ENCODE measurements around the gene SPSB1. TPM values are rescaled to one million over a fixed set of nuclear protein-coding genes. Genes with fewer than 3 reads are reported as not detected.

The SPSB1 gene
- total and polyA plus RNA-seq, 10 of the 15 experiments (the other 5 are each of a cell fraction or from before 2014, with no cell fraction given): 0.02 to 2.0 (median 0.90) TPM; not detected in 1

GRCh38 chr1:9374748-9375341 is 82.2 kb downstream of the SPSB1 start:
- SMC1A ChIA-PET (ENCODE audit: uncharacterized antibody, unreplicated experiment): interaction anchor here (1.5 kb wide), 1 partner anchor 80 kb away, joined by 4 read pairs; no protein-coding TSS in a partner anchor
- H3K27ac ChIP-seq (ENCODE audit: control insufficient read depth, insufficient read depth): no peak overlapping the region
- BruUV-seq (replicated peaks): no TSS peak
- POLR2A ChIA-PET: no interaction called here
- no peaks in the 10 kb centered on the region for H3K36me3 ChIP-seq (ENCODE audit: control insufficient read depth in 2 of 2, insufficient read depth in 2 of 2, low read length in 1 of 2)
- 56% methylated on average over 7 of the region's 7 CpGs for WGBS (ENCODE audit: insufficient coverage, insufficient replicate concordance, low lambda C conversion rate, missing lambda C conversion rate)
- no peak overlapping the region for H3K4me3 ChIP-seq
- no peaks in the 10 kb centered on the region for H3K79me2 ChIP-seq (ENCODE audit: control insufficient read depth, insufficient read depth, low read length)
- no peak overlapping the region for H3K4me2 ChIP-seq (ENCODE audit: control insufficient read depth, insufficient read depth)
- intact Hi-C loops (cut with micrococcal nuclease; ENCODE audit: unreplicated experiment): no loop called here
- DNase-seq (ENCODE audit: low read depth, low spot score): no peak
- H2AFZ ChIP-seq (ENCODE audit: control insufficient read depth, low read depth, low read length): no peak overlapping the region
- no peaks in the 10 kb centered on the region for H3K9me3 ChIP-seq (replicated peaks; ENCODE audit: control insufficient read depth, insufficient read depth, low read length)
- CTCF ChIA-PET: interaction anchor here (0.7 kb wide), 1 partner anchor 57 kb away, joined by 4 read pairs; no protein-coding TSS in a partner anchor
- RAD21 ChIA-PET (ENCODE audit: unreplicated experiment): no interaction called here
- no peaks in the 10 kb centered on the region; a peak in 1 of 4 replicates for H3K27me3 ChIP-seq (replicated peaks in 1 of 2; ENCODE audit: control insufficient read depth in 2 of 2, insufficient read depth in 2 of 2, low read length in 1 of 2)
- in situ Hi-C loops (cut with MboI): no loop called here
- TF ChIP-seq ZBED1 (IDR thresholded peaks at IDR 0.05; ENCODE audit: borderline replicate concordance) (no peak), ZBTB11 (CRISPR knock-in tag; IDR thresholded peaks at IDR 0.05) (no peak), MYB (IDR thresholded peaks at IDR 0.05; ENCODE audit: borderline replicate concordance, low read depth, low read length) (no peak), ETV6 (conservative IDR thresholded peaks at IDR 0.05 in 1 of 2, IDR thresholded peaks at IDR 0.05 in 1 of 2; ENCODE audit: borderline replicate concordance in 1 of 2, low read depth in 1 of 2) (no peak), IKZF1 (conservative IDR thresholded peaks at IDR 0.05) (no peak), NFIC (IDR thresholded peaks at IDR 0.05; ENCODE audit: low read depth, low read length) (no peak), ESRRA (IDR thresholded peaks at IDR 0.05; ENCODE audit: low read length) (no peak), NFYA (IDR thresholded peaks at IDR 0.05; ENCODE audit: borderline replicate concordance, low read depth, low read length) (no peak), ZNF217 (IDR thresholded peaks at IDR 0.05) (no peak), SMC3 (IDR thresholded peaks at IDR 0.05; ENCODE audit: borderline replicate concordance, low read length) (no peak), ZBTB4 (CRISPR knock-in tag; IDR thresholded peaks at IDR 0.05) (no peak), HSF1 (IDR thresholded peaks at IDR 0.05; ENCODE audit: low read depth, low read length) (no peak)
- ATAC-seq: no peak
- no peaks in the 10 kb centered on the region; the same call in 1 of the 2 replicates for H3K4me1 ChIP-seq (ENCODE audit: control insufficient read depth, insufficient read depth, low read length)
- no peak for FAIRE-seq
- H3K9ac ChIP-seq (ENCODE audit: control insufficient read depth, insufficient read depth, low read length): no peak overlapping the region
- H4K20me1 ChIP-seq (ENCODE audit: control insufficient read depth, insufficient read depth): no peaks in the 10 kb centered on the region

Measured in GM12878 (cell line).